Tibial nerve (tissue), 4 donors: ENCODE data around the gene CAMTA1.

Experiments used
- CTCF ChIP-seq, 5 experiments: fragments of 200-600 bp in 3 of 5; fragments of 450-650 bp in 2 of 5; sonication (generic) in 3 of 5; IDR thresholded peaks; one replicate each; pipeline ENCODE4 v1.5.1; 2016 to 2019; ENCODE audit warnings: antibody characterized with exemption in 5 of 5, mild to moderate bottlenecking in 3 of 5, moderate library complexity in 2 of 5
- EP300 ChIP-seq, 2 donors: sonication (generic); formaldehyde crosslinking; IDR thresholded peaks; one replicate each; pipeline ENCODE4 v1.6.1; 2017; ENCODE audit warnings: antibody characterized with exemption in 2 of 2, mild to moderate bottlenecking in 1 of 2
- POLR2A ChIP-seq, 2 donors: fragments of 450-650 bp; IDR thresholded peaks; one replicate each; pipeline ENCODE4 v1.6.1; 2017; ENCODE audit warnings: antibody characterized with exemption in 2 of 2, mild to moderate bottlenecking in 2 of 2, moderate library complexity in 2 of 2

GRCh38 chr1:7613851-7614205 lies 828.6 kb downstream of the CAMTA1 start:
- TF ChIP-seq CTCF (IDR thresholded peaks at IDR 0.05) (no peak), POLR2A (IDR thresholded peaks at IDR 0.05) (no peak), EP300 (IDR thresholded peaks at IDR 0.05) (no peak)
